Panc1 (cell line): ENCODE results near the gene DEGS2. TPM values are rescaled to one million over a fixed set of nuclear protein-coding genes. Genes with fewer than 3 reads are reported as not detected.
A peak's percentile ranks its signal among the peaks of the same experiment; 100 is the strongest.

Experiments used
- ATAC-seq: fragments of 200-7000 bp; cut with Tn5 transposase; 2 replicates; pipeline ENCODE4 v1.9.1; 2020; ENCODE audit warnings: mild to moderate bottlenecking, moderate library complexity
- BruUV-seq: library from RNA; stranded (reverse); fragments of 400-500 nt; replicated peaks from 2 replicates; lab custom pipeline; 2021; lab: Mats Ljungman, UMichigan
- CTCF ChIA-PET: fragments of 300-600 bp; sonication (Branson Sonifier 250); formaldehyde crosslinking; loops from one replicate; lab custom pipeline; 2022; ENCODE audit warnings: antibody characterized with exemption; lab: Charles Lee
- POLR2A ChIA-PET: fragments of 300-600 bp; sonication (Branson Sonifier 250); formaldehyde crosslinking; loops from one replicate; lab custom pipeline; 2022; ENCODE audit warnings: antibody characterized with exemption; lab: Charles Lee
- DNase-seq: peaks from one replicate; pipeline ENCODE4 v3.0.0-alpha.2; 2010; ENCODE audit warnings: low read depth, low spot score
- H3K27ac ChIP-seq: 2 replicates; pipeline ENCODE4 v1.5.1; 2011; ENCODE audit warnings: mild to moderate bottlenecking, low read length, inconsistent platforms
- H3K27me3 ChIP-seq: fragments of 200-500 bp; sonication (Bioruptor generic); 2 replicates; pipeline ENCODE4 v1.6.0; 2014; ENCODE audit warnings: low read length, inconsistent platforms; ENCODE audit not compliant: control insufficient read depth, insufficient read depth
- H3K36me3 ChIP-seq: fragments of 200-500 bp; sonication (Bioruptor generic); 2 replicates; pipeline ENCODE4 v1.5.1; 2014; ENCODE audit warnings: inconsistent platforms, mild to moderate bottlenecking, low read length, moderate library complexity; ENCODE audit not compliant: control insufficient read depth, insufficient read depth
- H3K4me1 ChIP-seq: 2 replicates; pipeline ENCODE4 v1.5.1; 2011; ENCODE audit warnings: inconsistent platforms, mild to moderate bottlenecking, low read length, moderate library complexity; ENCODE audit not compliant: control insufficient read depth, insufficient read depth
- H3K4me3 ChIP-seq, 2 experiments: 2 replicates each; pipeline ENCODE4 v1.5.1; 2011 to 2012; ENCODE audit warnings: low read depth in 2 of 2, low read length in 2 of 2, mild to moderate bottlenecking in 2 of 2, inconsistent platforms in 1 of 2, moderate library complexity in 1 of 2
- H3K9me3 ChIP-seq: fragments of 200-500 bp; sonication (Bioruptor generic); 2 replicates; pipeline ENCODE4 v1.5.1; 2014; ENCODE audit warnings: low read depth, mild to moderate bottlenecking, inconsistent platforms, low read length, moderate library complexity; ENCODE audit not compliant: control insufficient read depth, insufficient read depth
- CTCF ChIP-seq: fragments of 450-650 bp; IDR thresholded peaks from 2 replicates; pipeline ENCODE4 v1.5.1; 2017; ENCODE audit warnings: mild to moderate bottlenecking
- POLR2AphosphoS5 ChIP-seq: IDR thresholded peaks from 2 replicates; pipeline ENCODE4 v1.6.1; 2012; ENCODE audit warnings: mild to moderate bottlenecking, low read depth, low read length, moderate library complexity
- REST ChIP-seq, 2 experiments: IDR thresholded peaks; 2 replicates each; pipeline ENCODE4 v1.6.1; 2011 to 2012; ENCODE audit warnings: low read depth in 2 of 2, control low read depth in 1 of 2, low read length in 1 of 2, mild to moderate bottlenecking in 1 of 2, moderate library complexity in 1 of 2; ENCODE audit not compliant: insufficient read depth in 1 of 2
- SIN3A ChIP-seq: IDR thresholded peaks from 2 replicates; pipeline ENCODE4 v1.6.1; 2012; ENCODE audit warnings: low read depth, mild to moderate bottlenecking, low read length, moderate library complexity, borderline replicate concordance; ENCODE audit not compliant: insufficient read depth
- TCF7L2 ChIP-seq: IDR thresholded peaks from 2 replicates; pipeline ENCODE4 v1.6.1; 2011; ENCODE audit warnings: mild to moderate bottlenecking, low read depth, low read length, inconsistent platforms
- in situ Hi-C: cut with HindIII; loops from 2 replicates; pipeline ENCODE4 v1.10.0; 2016; ENCODE audit warnings: low sequenced_read_pairs, low pct_unique_long_range_greater_than_20kb
- intact Hi-C: fragments of 100-400 bp; cut with micrococcal nuclease; formaldehyde crosslinking; loops from one replicate; pipeline ENCODE4 v1.10.0; 2022; ENCODE audit not compliant: unreplicated experiment
- total RNA-seq: library from RNA; stranded (reverse); gene quantifications from one replicate; pipeline ENCODE4 v1.2.1, GENCODE V29; 2021; ENCODE audit not compliant: unreplicated experiment

Gene DEGS2
- total RNA-seq, 1 experiment from 2014 or later = 4.9 TPM

- H3K27me3 ChIP-seq = no peaks in the 10 kb centered on the region
- no peak overlapping the region for H3K4me3 ChIP-seq
- no peaks in the 10 kb centered on the region for H3K9me3 ChIP-seq
- H3K4me1 ChIP-seq = no peaks in the 10 kb centered on the region
- no peak for TF ChIP-seq REST (IDR thresholded peaks at IDR 0.05; ENCODE audit: insufficient read depth in 1 of 2, low read depth in 2 of 2, low read length in 1 of 2)
- TF ChIP-seq SIN3A = no peak
- no peak for TF ChIP-seq TCF7L2
- no peak for TF ChIP-seq POLR2AphosphoS5
- no peak for TF ChIP-seq CTCF
- H3K27ac ChIP-seq = no peak overlapping the region
- intact Hi-C loops (no loop called here), in situ Hi-C loops (no loop called here)
- ATAC-seq = peak; percentile 46; the same call in 1 of the 2 replicates
- BruUV-seq = no TSS peak
- CTCF ChIA-PET = no interaction called here
- no peaks in the 10 kb centered on the region for H3K36me3 ChIP-seq
- POLR2A ChIA-PET = no interaction called here
- no peak for DNase-seq
These were observed 14.8 kb downstream of the DEGS2 start for GRCh38 chr14:100144645-100144995.

- no peak for ATAC-seq
These were observed 15.5 kb downstream of the DEGS2 start for GRCh38 chr14:100143934-100144333.

More at GRCh38 chr14:100143934-100144333, 15.5 kb downstream of the DEGS2 start:
- H3K9me3 ChIP-seq = no peaks in the 10 kb centered on the region
- POLR2A ChIA-PET = no interaction called here
- no peak for DNase-seq
- in situ Hi-C loops = no loop called here
- TF ChIP-seq CTCF = no peak
- TF ChIP-seq TCF7L2 = no peak
- TF ChIP-seq REST (IDR thresholded peaks at IDR 0.05; ENCODE audit: insufficient read depth in 1 of 2, low read depth in 2 of 2, low read length in 1 of 2) = no peak
- TF ChIP-seq SIN3A = no peak
- H3K4me1 ChIP-seq = no peaks in the 10 kb centered on the region
- intact Hi-C loops = no loop called here
- CTCF ChIA-PET = no interaction called here
- no peak overlapping the region for H3K27ac ChIP-seq
- no peaks in the 10 kb centered on the region for H3K36me3 ChIP-seq
- BruUV-seq = no TSS peak
- H3K4me3 ChIP-seq = no peak overlapping the region
- H3K27me3 ChIP-seq = no peaks in the 10 kb centered on the region
